ENCODE results near the gene CCHCR1.

- TF ChIP-seq, protein P1, sequence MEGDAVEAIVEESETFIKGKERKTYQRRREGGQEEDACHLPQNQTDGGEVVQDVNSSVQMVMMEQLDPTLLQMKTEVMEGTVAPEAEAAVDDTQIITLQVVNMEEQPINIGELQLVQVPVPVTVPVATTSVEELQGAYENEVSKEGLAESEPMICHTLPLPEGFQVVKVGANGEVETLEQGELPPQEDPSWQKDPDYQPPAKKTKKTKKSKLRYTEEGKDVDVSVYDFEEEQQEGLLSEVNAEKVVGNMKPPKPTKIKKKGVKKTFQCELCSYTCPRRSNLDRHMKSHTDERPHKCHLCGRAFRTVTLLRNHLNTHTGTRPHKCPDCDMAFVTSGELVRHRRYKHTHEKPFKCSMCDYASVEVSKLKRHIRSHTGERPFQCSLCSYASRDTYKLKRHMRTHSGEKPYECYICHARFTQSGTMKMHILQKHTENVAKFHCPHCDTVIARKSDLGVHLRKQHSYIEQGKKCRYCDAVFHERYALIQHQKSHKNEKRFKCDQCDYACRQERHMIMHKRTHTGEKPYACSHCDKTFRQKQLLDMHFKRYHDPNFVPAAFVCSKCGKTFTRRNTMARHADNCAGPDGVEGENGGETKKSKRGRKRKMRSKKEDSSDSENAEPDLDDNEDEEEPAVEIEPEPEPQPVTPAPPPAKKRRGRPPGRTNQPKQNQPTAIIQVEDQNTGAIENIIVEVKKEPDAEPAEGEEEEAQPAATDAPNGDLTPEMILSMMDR (IDR thresholded peaks at IDR 0.05; ENCODE audit: poor library complexity), result no peak
- no peak for TF ChIP-seq EZH2phosphoT487 (IDR thresholded peaks at IDR 0.05; ENCODE audit: low read depth, severe bottlenecking, unreplicated experiment)
Observed at GRCh38 chr6:31125162-31125561, 32.4 kb downstream of the CCHCR1 start.

Measured in hepatocyte (in vitro differentiated cells).